ENCODE measurements around the gene DOP1B.
"Not testable (repeated sequence)": the region's sequence is repeated elsewhere in the genome, so short reads cannot be mapped to it uniquely, and the experiment has no call there.

Gene DOP1B

DNA sequence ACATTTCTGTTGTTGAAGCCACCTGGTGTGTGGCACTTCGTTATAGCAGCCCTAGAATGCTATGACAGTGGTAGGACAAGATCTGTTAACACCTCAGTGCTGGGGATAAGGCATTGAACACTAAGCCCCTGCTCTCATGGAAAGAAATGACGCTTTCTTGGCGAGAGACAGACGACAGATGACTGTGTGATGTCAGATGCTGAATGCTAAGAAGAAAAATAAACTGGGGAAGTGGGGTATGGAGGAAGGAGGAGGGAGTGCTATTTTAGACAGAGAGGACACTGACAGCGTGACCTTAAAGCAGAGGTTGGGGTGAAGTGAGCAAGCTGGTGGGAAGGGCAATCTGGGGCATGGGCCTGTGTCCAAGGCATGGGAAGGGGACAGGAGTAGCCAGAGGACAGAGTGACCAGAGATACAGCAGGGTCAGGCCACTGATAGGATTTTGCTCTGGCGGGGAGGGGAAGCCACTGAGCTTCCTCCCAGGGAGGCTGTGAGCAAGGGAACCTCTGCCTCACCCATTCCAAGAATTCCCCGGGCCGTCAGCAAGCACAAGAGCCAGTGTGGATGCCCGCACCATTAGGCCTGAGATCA is 15.2 kb downstream of the DOP1B start:
- in situ Hi-C loops (cut with HindIII; ENCODE audit: low sequenced_read_pairs) = no loop called here

DNA sequence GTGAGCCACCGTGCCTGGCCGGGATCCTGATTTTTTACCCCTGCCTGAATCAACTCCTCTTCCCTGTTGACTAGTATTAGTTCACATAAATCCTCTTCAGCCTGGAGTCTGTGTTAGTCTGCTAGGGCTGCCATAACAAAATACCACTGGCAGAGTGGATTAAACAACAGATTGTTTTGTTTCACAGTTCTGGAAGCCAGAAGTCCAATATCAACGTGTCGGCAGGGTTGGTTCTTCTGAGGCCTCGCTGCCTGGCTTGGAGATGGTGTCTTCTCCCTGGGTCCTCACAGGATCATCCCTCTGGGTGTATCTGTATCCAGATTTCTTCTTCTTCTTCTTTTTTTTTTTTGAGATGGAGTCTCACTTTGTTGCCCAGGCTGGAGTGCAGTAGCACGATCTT is 18.2 kb downstream of the DOP1B start:
- in situ Hi-C loops (cut with HindIII; ENCODE audit: low sequenced_read_pairs) = no loop called here

DNA sequence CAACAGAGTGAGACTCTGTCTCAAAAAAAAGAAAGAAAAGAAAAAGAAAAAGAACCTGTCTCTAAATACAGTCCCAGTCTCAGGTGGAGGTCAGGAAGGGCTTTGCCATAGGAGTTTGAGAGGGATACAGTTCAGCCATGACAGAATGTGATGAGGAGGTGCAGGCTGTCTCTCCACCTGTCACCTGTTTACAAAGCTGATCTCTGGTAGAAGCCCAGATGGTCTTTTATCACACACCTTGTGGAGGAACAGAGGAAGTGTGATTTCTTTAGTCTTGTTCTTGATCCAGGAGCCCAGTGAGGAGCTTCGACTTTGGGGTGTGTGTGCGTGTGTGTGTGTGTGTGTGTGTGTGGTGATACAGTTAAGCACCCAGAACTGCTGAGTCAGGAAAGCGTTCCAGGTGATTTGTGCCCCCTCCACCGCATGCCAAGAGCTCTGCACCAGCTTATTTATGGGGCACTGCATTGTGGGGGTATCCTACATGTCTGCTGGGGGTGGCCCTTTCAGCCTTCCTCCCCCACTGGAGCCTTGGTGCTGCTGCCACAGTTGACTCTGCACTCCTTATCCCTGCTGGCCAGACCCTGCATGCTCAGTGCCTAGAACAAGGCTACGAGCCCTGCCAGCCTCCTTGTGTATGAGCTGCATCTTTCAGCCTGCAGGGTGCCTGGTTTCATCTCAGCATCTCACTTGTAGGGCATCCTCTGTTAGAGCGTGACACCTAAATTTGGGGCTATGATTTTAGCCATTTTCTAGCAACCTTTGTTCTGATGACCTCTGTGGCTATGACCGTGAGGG is 19.3 kb downstream of the DOP1B start:
- in situ Hi-C loops (cut with HindIII; ENCODE audit: low sequenced_read_pairs) = no loop called here

DNA sequence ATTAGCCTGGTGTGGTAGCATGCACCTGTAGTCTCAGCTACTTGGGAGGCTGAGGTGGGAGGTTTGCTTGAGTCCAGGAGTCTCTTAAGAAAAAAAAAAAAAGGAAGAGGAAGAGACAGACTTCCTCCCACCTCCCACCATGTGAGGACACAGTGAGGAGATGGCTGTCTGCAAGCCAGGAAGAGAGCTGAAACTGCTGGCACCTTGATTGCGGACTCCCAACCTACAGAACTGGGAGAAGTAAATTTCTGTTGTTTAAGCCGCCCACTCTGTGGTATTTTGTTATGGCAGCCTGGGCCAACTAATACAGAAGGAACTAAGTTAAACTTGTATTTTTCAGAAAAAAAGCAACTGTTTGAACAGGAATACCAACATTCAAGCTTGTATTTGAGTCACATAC is 21.7 kb downstream of the DOP1B start:
- in situ Hi-C loops (cut with HindIII; ENCODE audit: low sequenced_read_pairs) = no loop called here

DNA sequence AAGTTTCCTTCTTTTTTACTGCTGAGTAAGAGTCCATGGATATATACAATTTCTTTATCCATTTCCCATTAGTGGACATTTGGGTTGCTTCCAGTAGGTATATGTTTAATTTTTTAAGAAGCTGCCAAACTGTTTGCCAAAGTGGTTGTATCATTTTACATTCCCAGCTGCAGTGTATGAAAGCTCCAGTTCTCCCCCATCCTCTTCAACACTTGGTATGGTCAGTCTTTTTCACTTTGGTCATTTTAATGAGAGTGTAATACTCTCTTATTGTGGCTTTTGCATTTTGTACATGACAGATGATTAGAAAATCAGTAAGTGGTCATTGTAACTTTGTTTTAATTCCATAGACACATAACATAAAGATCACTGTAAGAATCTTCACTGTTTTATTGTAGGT is 22.5 kb downstream of the DOP1B start:
- in situ Hi-C loops (cut with HindIII; ENCODE audit: low sequenced_read_pairs) = no loop called here

DNA sequence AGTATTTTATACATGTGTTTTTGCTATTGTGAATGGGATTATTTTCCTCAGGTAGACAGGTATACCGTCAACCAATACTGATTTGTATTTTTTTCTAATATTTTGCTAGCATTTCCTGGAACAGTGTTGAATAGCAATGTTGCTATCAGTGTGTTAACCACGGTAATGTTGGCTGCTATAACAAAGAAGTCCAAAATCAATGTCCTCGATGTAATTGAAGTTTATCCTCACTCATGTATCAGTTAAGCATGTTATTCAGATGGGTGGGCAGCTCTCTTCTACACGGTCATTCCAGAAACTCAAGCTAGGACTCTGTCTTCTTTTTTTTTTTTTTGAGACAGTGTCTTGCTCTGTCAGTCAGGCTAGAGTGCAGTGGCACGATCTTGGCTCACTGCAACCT is 24.3 kb downstream of the DOP1B start:
- in situ Hi-C loops (cut with HindIII; ENCODE audit: low sequenced_read_pairs) = no loop called here

DNA sequence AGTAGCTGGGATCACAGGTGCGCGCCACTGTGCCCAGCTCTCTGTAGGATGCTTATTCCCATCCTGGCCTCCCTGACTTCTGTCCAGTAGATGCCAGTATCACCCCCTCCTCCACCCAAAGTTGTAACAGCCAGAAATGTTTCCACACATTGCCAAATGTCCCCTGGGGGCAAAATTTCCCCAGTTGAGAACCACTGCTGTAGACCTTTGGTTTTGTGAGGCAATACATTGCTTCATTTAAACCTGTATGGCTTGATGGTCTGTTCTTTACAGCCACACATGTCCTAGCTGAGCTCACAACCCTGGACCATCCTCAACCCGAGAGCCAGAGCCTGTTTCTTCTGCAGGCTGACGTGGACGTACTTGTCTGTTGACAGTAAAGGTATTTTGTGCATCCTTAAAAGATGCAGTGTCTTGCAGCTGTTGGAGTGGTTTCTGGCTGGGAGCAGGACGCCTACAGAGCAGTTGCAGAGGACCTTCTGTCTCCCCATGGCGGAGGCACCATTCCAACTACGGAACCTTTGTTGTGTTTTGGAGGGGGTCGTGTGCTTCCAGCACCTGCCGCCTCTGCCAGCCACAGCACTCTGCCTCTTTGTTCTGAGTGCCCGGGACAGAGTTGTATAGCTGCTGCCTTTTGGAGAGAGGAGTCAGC is 26.6 kb downstream of the DOP1B start:
- in situ Hi-C loops (cut with HindIII; ENCODE audit: low sequenced_read_pairs) = no loop called here

DNA sequence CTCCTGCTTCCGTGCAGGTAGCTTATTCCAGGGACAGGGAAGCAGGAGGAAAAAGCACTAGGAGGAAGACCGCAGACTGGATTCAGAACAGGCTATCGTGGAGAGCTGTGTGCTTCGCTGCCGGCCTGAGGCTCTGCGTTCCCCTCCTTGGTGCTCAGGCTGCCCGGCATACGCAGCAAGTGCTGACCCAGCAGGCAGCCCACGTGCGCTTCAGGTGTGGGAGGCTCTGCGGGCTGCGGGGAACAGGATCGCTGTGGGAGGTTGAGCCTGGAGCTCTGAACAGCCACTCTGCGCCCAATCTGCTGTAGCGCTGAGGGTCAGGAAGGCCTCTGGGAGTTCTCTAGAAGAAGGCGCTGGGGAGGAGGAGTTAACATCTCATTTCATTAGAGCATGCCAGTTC is 27.9 kb downstream of the DOP1B start:
- in situ Hi-C loops (cut with HindIII; ENCODE audit: low sequenced_read_pairs) = no loop called here

DNA sequence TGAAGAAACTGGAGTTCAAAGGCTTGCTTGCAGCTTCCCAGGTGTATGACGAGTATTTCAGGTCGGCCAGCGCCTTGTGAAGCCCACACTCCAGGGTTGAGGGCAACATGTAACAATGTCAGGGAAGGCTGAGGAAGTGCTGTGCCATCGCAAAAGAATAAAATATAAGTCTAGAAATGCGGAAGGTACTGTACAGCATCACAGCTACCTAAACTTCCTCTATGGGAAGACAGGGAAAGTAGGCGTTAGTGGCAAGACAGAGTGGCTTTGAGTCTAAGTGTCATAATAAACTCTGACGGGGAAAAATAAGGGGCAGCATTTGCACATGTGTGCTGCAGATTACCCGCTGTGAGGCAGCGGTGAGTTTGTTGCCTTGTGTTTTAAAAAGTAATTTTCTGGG is 28.9 kb downstream of the DOP1B start:
- in situ Hi-C loops (cut with HindIII; ENCODE audit: low sequenced_read_pairs) = no loop called here

DNA sequence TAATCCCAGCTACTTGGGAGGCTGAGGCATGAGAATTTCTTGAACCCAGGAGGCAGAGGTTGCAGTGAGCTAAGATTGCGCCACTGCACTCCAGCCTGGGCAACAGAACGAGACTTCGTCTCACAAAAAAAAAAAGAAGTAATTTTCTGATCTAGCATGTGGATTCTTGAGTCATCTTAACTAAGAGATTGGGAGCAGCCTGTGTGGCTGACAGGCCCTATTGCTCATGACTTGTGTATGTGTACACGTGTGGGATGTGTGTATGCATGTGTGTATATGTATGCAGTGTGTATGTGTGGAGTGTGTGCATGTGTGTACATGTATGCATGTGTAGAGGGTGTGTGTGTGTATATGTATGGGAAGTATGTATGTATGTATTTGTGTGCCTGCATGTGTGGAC is 29.5 kb downstream of the DOP1B start:
- in situ Hi-C loops (cut with HindIII; ENCODE audit: low sequenced_read_pairs) = no loop called here

DNA sequence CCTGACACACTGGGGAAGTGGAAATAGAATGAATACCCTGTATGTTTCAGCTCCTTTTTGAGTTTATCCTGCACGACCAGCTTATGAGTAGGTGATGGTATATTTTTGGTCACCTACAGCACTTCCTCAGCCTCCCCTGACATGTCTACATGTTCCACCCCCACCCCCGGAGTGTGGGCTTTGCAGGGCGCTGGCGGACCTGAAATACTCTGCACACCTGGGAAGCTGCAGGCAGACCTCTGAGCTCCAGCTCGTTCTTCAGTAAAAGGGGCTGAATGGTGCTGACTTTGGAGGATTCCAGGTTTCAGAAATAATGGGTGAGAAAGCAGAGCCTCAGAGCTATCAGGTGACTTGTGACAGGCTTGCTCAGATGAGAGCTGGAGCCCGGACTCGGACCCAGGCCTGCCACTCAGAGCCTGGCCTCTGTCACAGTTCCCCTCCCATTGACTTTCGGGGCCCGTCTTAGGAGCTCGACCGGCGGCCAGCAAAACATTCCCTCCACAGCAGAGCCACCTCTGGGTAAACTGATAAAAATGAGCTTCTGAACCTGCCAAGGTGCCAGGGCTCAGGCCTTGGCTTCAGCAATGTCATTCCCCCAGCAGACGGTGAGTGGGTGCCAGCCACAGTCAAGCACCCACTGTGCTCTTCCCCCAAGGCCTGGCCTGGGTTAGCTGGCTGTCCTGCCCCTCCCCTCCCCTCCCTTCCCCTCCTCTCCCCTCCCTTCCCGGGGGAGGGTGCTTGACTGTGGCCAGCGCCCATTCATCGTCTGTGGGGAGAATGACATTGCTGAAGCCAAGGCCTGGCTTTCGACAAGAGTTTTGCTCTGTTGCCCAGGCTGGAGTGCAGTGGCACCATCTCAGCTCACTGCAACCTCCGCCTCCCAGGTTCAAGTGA is 30.1 kb downstream of the DOP1B start:
- in situ Hi-C loops (cut with HindIII; ENCODE audit: low sequenced_read_pairs) = no loop called here

DNA sequence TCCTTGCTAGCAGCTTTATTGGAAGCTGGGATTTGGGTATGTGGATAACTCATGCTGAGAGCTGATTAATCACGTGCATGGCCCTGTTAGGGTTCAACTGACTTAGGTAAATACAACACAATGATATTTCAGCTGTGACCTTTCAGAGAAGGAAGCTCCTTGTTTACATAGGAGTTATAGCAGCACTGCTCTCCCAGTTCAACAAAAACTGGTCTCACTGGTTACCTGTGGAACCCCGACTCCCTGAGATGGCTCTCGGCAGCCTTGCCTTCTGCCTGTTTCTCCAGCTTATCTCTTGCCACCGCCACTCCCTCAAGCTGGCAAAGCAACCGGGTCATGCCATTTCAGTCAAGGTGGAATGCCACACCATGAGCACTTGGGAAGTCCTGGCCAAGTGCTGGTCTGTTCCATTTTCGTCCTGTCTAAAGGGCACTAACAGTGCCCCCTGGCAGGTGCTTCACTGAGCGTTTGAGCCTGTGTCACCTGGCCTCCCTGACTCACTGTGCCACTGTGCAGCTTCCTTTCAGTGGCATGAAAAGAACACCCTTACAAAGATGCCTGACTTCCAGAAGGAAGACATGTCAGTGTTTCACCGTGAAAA is 31.6 kb downstream of the DOP1B start:
- in situ Hi-C loops (cut with HindIII; ENCODE audit: low sequenced_read_pairs) = no loop called here

DNA sequence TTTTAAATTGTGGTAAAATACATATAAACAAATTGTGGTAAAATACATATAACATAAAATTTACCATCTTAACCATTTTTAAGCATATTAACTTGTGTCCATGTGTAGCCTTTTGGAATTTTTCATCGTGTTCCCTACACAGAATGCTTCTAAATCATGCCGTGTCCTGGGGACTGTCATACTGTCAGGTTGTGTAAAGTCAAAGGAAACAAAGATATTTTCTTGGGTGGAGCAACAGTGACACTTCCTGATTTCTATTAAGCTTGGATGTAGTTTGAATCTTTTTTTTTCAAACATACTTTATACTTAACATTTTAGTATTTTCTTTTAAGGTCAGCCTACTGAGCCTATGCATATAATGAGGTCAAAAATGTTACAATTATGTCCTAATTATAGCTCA is 32.3 kb downstream of the DOP1B start:
- in situ Hi-C loops (cut with HindIII; ENCODE audit: low sequenced_read_pairs) = no loop called here

DNA sequence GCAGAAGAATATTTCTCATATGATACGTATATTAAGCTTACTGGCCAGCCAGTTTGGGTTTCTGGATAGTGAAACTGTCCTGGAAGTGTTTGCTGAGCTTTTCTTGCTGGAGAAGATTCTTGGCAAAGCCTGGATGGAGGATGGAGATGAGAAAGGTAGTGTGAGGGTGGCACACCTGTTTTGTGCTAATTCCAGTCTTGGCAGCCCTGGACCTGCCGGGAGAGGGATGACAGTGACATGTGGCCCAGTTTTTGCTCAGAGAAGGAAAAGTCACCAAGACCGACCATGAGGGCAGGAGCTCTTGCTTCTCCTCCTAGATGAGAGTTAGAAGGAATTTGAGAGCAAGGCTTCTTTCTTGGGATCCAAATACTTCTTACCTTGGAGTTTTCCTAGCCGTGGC is 34.1 kb downstream of the DOP1B start:
- in situ Hi-C loops (cut with HindIII; ENCODE audit: low sequenced_read_pairs) = loop anchor here (5.0 kb wide), 1 partner anchor 77 kb away; no protein-coding TSS in a partner anchor

DNA sequence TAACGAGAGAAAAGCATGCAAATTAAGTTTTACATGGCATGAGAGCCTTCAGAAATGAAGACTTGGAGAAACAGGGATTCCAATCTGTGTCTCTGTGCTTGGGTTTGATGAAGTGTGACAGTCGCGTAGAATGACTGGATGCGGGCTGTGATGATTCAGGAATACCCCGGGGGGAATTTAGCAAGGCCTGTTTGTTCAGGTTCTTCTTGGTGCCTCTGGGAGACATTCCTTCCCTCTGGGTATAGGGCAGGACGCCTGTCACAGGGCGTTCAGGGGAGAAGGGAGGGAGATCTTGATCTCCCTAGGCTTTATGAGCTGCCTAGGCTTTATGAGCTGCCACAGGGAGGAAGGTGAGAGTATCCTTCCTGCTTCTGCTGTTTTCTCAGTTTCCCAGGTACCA is 36.6 kb downstream of the DOP1B start:
- in situ Hi-C loops (cut with HindIII; ENCODE audit: low sequenced_read_pairs) = loop anchor here (5.0 kb wide), 1 partner anchor 74 kb away; no protein-coding TSS in a partner anchor

DNA sequence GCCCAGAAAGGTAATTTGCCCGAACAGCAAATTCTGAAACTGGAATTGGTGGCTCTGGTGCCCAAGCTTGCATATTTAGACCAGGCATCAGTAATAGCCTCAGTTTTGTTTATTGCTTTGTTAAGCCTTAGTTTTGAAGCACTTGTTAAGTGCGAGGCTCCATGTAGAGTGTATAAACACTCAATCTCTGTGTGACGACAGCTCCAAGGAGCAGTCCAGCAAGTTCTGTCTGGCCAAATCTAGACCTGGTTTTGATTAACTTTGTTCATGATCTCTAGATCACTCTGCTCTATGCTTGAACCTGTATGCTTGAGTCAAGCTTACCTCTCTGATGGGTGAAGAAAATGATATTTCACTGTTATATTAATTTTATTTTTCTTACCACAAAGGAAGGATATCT is 37.4 kb downstream of the DOP1B start:
- in situ Hi-C loops (cut with HindIII; ENCODE audit: low sequenced_read_pairs) = loop anchor here (5.0 kb wide), 1 partner anchor 73 kb away; no protein-coding TSS in a partner anchor

DNA sequence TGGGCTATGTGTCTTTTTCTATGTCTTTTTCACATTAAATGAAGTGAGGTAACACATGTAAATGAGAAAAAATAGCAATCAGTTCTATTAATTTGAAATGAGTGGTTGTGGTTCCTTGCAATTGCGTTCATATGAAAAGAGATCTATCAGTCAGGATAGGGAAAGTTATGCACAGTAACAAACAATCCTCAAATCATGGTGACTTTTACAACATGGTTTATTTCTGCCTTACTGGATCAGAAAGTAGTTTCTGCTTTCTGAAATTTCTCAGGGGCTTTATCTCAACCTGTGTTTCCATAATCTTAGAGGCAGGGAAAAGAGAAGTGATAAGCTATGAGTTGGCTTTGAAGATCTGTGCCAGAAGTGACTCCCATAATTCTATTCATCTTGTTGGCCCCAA is 39.0 kb downstream of the DOP1B start:
- in situ Hi-C loops (cut with HindIII; ENCODE audit: low sequenced_read_pairs) = no loop called here

DNA sequence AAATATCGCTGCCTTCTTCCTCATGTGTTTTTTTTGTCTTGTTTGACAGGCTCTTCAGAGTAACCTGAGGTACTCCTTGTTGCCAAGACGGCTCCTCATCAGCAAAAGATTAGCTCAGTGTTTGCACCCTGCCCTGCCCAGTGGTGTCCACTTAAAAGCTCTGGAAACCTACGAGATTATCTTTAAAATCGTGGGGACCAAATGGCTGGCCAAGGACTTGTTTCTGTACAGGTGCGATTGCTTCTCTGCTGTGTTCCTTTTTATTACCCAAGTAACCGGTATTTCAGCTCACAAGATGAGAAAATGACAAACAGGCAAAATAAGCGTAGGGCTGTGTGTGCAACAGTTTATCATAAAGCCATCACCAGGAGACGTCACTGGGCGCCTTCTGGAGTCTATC is 42.4 kb downstream of the DOP1B start:
- in situ Hi-C loops (cut with HindIII; ENCODE audit: low sequenced_read_pairs) = no loop called here

DNA sequence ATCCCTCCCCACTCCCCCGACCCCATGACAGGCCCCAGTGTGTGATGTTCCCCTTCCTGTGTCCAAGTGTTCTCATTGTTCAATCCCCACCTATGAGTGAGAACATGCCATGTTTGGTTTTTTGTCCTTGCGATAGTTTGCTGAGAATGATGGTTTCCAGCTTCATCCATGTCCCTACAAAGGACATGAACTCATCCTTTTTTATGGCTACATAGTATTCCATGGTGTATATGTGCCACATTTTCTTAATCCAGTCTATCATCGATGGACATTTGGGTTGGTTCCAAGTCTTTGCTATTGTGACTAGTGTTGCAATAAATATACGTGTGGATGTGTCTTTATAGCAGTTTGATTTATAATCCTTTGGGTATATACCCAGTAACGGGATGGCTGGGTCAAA is 43.0 kb downstream of the DOP1B start:
- in situ Hi-C loops (cut with HindIII; ENCODE audit: low sequenced_read_pairs) = not testable (repeated sequence)

DNA sequence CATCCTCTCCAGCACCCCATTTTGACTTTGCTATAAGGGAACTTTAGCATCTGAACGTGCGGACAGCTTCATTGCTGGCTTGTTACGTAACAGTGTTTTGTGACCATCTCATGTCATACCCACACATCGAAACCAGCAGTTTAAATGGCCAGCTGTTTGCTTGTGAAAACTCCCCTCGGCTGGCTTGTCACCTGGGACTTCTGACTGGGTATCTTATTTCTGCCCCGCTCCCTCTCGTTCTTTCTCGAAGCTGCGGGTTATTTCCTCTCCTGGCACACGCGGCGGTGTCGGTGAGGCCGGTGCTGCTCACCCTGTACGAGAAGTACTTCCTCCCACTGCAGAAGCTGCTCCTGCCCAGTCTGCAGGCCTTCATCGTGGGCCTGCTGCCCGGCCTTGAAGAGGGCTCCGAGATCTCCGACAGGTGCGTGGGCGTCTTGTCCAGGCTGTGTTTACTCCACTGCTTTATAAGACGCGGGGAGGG is 43.5 kb downstream of the DOP1B start:
- in situ Hi-C loops (cut with HindIII; ENCODE audit: low sequenced_read_pairs) = no loop called here

Measured in DLD1 (cell line).